NCI-H69 (cell line): ENCODE measurements around the gene EPHA8.

ENCODE experiments used
- DNase-seq: peaks from one replicate; lab custom pipeline; 2025; lab: John Stamatoyannopoulos, UW

The EPHA8 gene

DNA sequence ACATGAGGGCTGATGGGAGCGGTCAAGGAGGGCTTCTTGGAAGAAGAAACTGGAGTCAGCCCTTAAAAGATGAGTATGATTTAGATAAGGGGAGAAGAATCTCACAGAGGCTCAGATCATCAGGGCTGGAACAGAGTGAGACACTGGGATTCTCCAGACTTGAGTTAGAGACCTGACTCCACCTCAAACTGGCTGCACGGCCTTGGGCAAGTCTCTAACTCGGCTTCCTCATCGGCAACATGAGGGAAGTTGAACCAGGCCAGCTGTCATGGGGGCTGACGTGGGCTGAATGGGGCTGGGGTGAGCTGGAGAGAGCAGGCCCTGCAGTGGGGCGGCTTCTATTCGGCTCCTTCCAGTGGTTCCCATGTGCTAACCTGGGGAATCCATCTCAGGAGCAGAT, 82.6 kb downstream of the EPHA8 start:
- no peak for DNase-seq

DNA sequence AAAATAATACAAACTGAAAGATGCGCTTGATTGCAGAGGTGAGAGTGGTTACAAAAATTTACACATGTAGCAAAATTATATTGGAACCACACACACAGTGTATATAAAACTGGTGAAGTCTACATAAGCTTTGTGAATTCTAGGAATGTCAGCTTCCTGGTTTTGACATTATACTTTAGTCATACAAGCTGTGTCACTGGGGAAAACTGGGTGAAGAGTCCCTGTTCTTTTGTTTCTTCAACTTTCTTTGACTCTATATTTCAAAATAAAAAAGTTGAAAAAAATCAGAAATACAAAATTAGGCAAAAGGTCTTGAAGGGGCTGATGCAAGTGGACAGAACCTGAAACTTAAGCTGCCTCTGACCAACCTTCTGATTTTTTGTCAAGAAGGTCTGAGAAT, 83.1 kb downstream of the EPHA8 start:
- DNase-seq = no peak

DNA sequence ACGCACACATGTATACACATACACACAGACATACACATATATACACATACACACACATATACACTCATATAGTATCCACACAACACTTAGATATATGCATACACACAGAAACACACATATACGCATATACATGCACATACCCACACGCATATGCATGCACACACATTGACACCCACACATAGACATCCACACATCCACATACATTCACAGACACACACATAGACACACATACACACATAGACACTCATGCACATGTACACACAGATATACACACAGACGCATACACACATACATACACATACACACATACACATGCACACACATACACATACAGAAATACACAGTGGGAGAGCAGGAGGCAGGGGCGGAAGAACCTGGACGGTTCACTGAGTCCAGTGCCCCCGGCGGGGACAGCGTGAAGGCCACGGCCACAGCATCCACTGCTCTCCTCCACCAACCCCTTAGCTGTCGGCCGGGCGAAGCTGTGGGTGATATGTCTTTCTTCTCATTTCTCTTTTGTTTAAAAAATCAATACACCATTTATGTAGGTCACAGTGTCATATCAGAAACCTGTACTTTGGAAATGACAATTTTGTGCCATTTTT, 86.9 kb downstream of the EPHA8 start:
- no peak for DNase-seq

DNA sequence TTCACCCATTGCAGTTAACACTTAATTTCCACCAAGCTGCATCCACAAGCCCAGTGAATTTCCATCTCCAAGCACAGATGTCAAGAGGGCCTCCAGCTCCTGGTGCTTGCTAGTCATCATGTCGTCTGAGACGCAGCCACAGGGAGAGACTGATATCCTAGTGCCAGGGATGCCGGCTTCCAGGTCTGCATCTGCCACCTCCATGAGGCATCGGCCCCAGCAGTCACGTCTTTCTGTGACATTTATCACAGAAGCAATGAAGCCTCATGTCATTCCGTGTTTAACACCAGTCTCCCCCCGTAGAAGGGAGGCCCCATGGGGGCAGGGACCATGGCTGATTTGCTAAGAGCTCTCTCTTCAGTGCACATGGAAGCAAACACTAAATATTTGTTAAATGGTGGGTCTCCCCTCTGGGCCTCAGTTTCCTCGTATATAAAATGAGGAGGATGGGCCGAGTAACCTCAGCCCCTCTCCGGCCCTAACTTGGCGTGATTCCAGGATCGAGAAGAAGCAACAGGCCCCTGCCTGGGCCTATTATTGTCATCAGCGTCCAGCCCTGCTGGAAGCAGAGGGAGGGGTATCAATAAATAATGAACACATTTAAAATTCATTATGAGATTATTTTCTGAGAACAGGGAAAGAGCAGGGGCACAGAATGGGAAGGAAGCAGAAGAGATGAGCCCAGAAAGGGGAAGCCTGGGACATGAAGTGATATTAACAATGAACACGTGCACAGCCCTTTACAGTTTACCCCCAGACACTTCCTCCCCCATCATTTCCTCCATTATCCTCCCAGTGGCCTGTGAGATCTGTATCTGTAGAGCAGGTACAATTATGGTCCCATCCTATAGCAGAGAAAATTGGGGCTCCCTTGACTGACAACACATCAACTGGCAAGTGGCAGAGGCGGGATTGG, 88.9 kb downstream of the EPHA8 start:
- DNase-seq = no peak

DNA sequence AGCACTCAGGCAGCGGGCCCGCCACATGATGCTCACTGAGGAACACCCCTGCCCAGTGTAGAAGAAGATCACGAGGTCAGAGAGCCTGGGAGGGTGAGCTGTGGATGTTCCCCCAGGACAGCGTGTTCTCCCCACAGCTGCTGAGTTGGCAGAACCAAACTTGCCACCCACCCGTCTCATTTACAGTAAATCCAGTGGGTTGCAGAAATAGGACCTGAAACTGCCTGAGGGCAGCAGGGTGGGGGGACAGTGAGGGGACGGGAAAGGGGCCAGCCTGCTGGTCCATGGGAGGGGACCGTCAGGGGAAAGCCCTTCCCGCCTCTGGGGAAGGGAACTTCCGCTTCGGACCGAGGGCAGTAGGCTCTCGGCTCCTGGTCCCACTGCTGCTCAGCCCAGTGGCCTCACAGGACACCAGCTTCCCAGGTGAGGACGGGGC, 89.6 kb downstream of the EPHA8 start, which contains the start of gene C1QB:
TSS of gene C1QB (plus strand) at position 356 of the 436 bp plus-strand sequence. CDS start 6,227 bp downstream, outside the sequence.
- DNase-seq = no peak
